AG10803 (cell line): ENCODE data around the gene PIK3C2A.
"Not testable (repeated sequence)": the region's sequence is repeated elsewhere in the genome, so short reads cannot be mapped to it uniquely, and the experiment has no call there.

Source experiments
- DNase-seq: peaks from one replicate; pipeline ENCODE4 v3.0.0; 2010; ENCODE audit warnings: low read depth
- H3K4me3 ChIP-seq: 2 replicates; pipeline ENCODE4 v1.5.1; 2011; ENCODE audit warnings: mild to moderate bottlenecking, low read length, control low read depth
- CTCF ChIP-seq: conservative IDR thresholded peaks from 2 replicates; pipeline ENCODE4 v1.5.1; 2011; ENCODE audit warnings: mild to moderate bottlenecking, low read length, control low read depth, inconsistent platforms

PIK3C2A gene

GRCh38 chr11:17244046-17244445, 36.3 kb upstream of the PIK3C2A start:
- no peak for TF ChIP-seq CTCF
- no peak for DNase-seq
- no peak overlapping the region for H3K4me3 ChIP-seq

- not testable (repeated sequence) for H3K4me3 ChIP-seq, DNase-seq
Measured at GRCh38 chr11:17242954-17243353, 35.2 kb upstream of the PIK3C2A start.

- no peak for TF ChIP-seq CTCF
- no peak for DNase-seq
- H3K4me3 ChIP-seq: no peak overlapping the region
Measured at GRCh38 chr11:17240780-17241179, 33.0 kb upstream of the PIK3C2A start.

- DNase-seq: not testable (repeated sequence)
Measured at GRCh38 chr11:17239927-17240326, 32.1 kb upstream of the PIK3C2A start.

GRCh38 chr11:17238377-17238776, 30.6 kb upstream of the PIK3C2A start:
- TF ChIP-seq CTCF: no peak
- no peak overlapping the region for H3K4me3 ChIP-seq
- DNase-seq: no peak

More at GRCh38 chr11:17239927-17240326, 32.1 kb upstream of the PIK3C2A start:
- not testable (repeated sequence) for H3K4me3 ChIP-seq

- DNase-seq: no peak
- TF ChIP-seq CTCF: no peak
- no peak overlapping the region for H3K4me3 ChIP-seq
Measured at GRCh38 chr11:17233101-17233500, 25.3 kb upstream of the PIK3C2A start.

GRCh38 chr11:17230867-17231851, 23.4 kb upstream of the PIK3C2A start:
- no peak for DNase-seq
- no peak overlapping the region for H3K4me3 ChIP-seq
- no peak for TF ChIP-seq CTCF

GRCh38 chr11:17229481-17230152, 21.8 kb upstream of the PIK3C2A start:
- DNase-seq: no peak
- no peak for TF ChIP-seq CTCF
- H3K4me3 ChIP-seq: no peak overlapping the region

GRCh38 chr11:17228186-17228925, 20.6 kb upstream of the PIK3C2A start:
- not testable (repeated sequence) for DNase-seq, H3K4me3 ChIP-seq
